Measurements from ENCODE around the gene ERFL.

GRCh38 chr19:41951686-41952172 is 23.5 kb upstream of the ERFL start:
- TF ChIP-seq CHD2 (IDR thresholded peaks at IDR 0.05; ENCODE audit: low read length, partially characterized antibody) (no peak), RAD21 (IDR thresholded peaks at IDR 0.05; ENCODE audit: low read length) (peak; percentile 82), RCOR1 (IDR thresholded peaks at IDR 0.05; ENCODE audit: low read length) (no peak), POLR2AphosphoS5 (IDR thresholded peaks at IDR 0.05; ENCODE audit: low read depth, low read length) (no peak), GATA2 (CRISPR knock-in tag; IDR thresholded peaks at IDR 0.05) (no peak), SMC3 (IDR thresholded peaks at IDR 0.05; ENCODE audit: low read depth, low read length) (peak; percentile 65; the same call in 1 of the 2 replicates), MXI1 (IDR thresholded peaks at IDR 0.05; ENCODE audit: low read depth, low read length) (no peak), TCF12 (IDR thresholded peaks at IDR 0.05) (no peak), EZH2phosphoT487 (IDR thresholded peaks at IDR 0.05; ENCODE audit: borderline replicate concordance, low read depth) (no peak)
- TF ChIP-seq, protein P1, sequence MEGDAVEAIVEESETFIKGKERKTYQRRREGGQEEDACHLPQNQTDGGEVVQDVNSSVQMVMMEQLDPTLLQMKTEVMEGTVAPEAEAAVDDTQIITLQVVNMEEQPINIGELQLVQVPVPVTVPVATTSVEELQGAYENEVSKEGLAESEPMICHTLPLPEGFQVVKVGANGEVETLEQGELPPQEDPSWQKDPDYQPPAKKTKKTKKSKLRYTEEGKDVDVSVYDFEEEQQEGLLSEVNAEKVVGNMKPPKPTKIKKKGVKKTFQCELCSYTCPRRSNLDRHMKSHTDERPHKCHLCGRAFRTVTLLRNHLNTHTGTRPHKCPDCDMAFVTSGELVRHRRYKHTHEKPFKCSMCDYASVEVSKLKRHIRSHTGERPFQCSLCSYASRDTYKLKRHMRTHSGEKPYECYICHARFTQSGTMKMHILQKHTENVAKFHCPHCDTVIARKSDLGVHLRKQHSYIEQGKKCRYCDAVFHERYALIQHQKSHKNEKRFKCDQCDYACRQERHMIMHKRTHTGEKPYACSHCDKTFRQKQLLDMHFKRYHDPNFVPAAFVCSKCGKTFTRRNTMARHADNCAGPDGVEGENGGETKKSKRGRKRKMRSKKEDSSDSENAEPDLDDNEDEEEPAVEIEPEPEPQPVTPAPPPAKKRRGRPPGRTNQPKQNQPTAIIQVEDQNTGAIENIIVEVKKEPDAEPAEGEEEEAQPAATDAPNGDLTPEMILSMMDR (IDR thresholded peaks at IDR 0.05), result peak; percentile 94
- TF ChIP-seq, protein P2, sequence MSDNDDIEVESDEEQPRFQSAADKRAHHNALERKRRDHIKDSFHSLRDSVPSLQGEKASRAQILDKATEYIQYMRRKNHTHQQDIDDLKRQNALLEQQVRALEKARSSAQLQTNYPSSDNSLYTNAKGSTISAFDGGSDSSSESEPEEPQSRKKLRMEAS (IDR thresholded peaks at IDR 0.05; ENCODE audit: low read depth), result no peak
- TF ChIP-seq, protein P3, sequence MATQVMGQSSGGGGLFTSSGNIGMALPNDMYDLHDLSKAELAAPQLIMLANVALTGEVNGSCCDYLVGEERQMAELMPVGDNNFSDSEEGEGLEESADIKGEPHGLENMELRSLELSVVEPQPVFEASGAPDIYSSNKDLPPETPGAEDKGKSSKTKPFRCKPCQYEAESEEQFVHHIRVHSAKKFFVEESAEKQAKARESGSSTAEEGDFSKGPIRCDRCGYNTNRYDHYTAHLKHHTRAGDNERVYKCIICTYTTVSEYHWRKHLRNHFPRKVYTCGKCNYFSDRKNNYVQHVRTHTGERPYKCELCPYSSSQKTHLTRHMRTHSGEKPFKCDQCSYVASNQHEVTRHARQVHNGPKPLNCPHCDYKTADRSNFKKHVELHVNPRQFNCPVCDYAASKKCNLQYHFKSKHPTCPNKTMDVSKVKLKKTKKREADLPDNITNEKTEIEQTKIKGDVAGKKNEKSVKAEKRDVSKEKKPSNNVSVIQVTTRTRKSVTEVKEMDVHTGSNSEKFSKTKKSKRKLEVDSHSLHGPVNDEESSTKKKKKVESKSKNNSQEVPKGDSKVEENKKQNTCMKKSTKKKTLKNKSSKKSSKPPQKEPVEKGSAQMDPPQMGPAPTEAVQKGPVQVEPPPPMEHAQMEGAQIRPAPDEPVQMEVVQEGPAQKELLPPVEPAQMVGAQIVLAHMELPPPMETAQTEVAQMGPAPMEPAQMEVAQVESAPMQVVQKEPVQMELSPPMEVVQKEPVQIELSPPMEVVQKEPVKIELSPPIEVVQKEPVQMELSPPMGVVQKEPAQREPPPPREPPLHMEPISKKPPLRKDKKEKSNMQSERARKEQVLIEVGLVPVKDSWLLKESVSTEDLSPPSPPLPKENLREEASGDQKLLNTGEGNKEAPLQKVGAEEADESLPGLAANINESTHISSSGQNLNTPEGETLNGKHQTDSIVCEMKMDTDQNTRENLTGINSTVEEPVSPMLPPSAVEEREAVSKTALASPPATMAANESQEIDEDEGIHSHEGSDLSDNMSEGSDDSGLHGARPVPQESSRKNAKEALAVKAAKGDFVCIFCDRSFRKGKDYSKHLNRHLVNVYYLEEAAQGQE (IDR thresholded peaks at IDR 0.05; ENCODE audit: low read depth, low read length), result no peak
